ENCODE results near the gene MARCO. TPM values are rescaled to one million over a fixed set of nuclear protein-coding genes. Genes with fewer than 3 reads are reported as not detected.

MARCO gene
- total and polyA plus RNA-seq, 4 donors = 20.3 to 833 (median 163) TPM

- Histone ChIP-seq H3K9me3 (ENCODE audit: control insufficient read depth in 4 of 4, insufficient read depth in 3 of 4, low read length in 3 of 4) (peaks cover 0 to 6% (median 0%) of the 10 kb centered on the region in 4 donors), H3K9ac (ENCODE audit: insufficient read depth in 1 of 2, low read length in 2 of 2) (no peak overlapping the region), H3K4me1 (ENCODE audit: control insufficient read depth in 5 of 5, insufficient read depth in 5 of 5, low read length in 5 of 5) (no peaks in the 10 kb centered on the region), H3K36me3 (ENCODE audit: control insufficient read depth in 4 of 4, insufficient read depth in 4 of 4, low read length in 4 of 4) (no peaks in the 10 kb centered on the region), H3K4me3 (no peak overlapping the region), H3K27ac (ENCODE audit: low read depth in 1 of 2, low read length in 1 of 2) (no peak overlapping the region), H3K27me3 (ENCODE audit: control insufficient read depth in 3 of 3, insufficient read depth in 3 of 3, low read length in 2 of 3) (peaks cover 0 to 15% (median 11%) of the 10 kb centered on the region in 3 donors)
- peak; percentile 85 for ATAC-seq (ENCODE audit: insufficient read depth, low FRiP score)
- peak; percentile 35 to 49 (median 42) for DNase-seq
- TF ChIP-seq CTCF (IDR thresholded peaks at IDR 0.05; ENCODE audit: control extremely low read depth, extremely low read depth) = peak; percentile 27
- 9 to 17% methylated on average over 31 to 38 of the region's 38 CpGs for WGBS, 2 donors
These were observed 69.3 kb downstream of the MARCO start for GRCh38 chr2:119011162-119011909.

GRCh38 chr2:119011910-119012209, 69.9 kb downstream of the MARCO start:
- WGBS, 2 donors = 70 to 79% methylated on average over 5 of the region's 5 CpGs
- no peak for TF ChIP-seq CTCF (IDR thresholded peaks at IDR 0.05; ENCODE audit: control extremely low read depth, extremely low read depth)
- peaks cover 0 to 16% (median 15%) of the 10 kb centered on the region in 3 donors for H3K27me3 ChIP-seq (ENCODE audit: control insufficient read depth in 3 of 3, insufficient read depth in 3 of 3, low read length in 2 of 3)

GRCh38 chr2:119012345-119013301, 70.6 kb downstream of the MARCO start:
- no peak overlapping the region for H3K27ac ChIP-seq (ENCODE audit: low read depth in 1 of 2, low read length in 1 of 2)
- peaks cover 0 to 8% (median 0%) of the 10 kb centered on the region in 4 donors for H3K9me3 ChIP-seq (ENCODE audit: control insufficient read depth in 4 of 4, insufficient read depth in 3 of 4, low read length in 3 of 4)
- no peaks in the 10 kb centered on the region for H3K36me3 ChIP-seq (ENCODE audit: control insufficient read depth in 4 of 4, insufficient read depth in 4 of 4, low read length in 4 of 4)
- WGBS, 2 donors = 89 to 94% methylated on average over 11 of the region's 11 CpGs
- H3K27me3 ChIP-seq (ENCODE audit: control insufficient read depth in 3 of 3, insufficient read depth in 3 of 3, low read length in 2 of 3) = peaks cover 0 to 24% (median 23%) of the 10 kb centered on the region in 3 donors
- H3K4me1 ChIP-seq (ENCODE audit: control insufficient read depth in 5 of 5, insufficient read depth in 5 of 5, low read length in 5 of 5) = no peaks in the 10 kb centered on the region
- no peak for TF ChIP-seq CTCF (IDR thresholded peaks at IDR 0.05; ENCODE audit: control extremely low read depth, extremely low read depth)
- ATAC-seq (ENCODE audit: insufficient read depth, low FRiP score) = no peak
- no peak overlapping the region for H3K4me3 ChIP-seq
- no peak for DNase-seq
- H3K9ac ChIP-seq (ENCODE audit: insufficient read depth in 1 of 2, low read length in 2 of 2) = no peak overlapping the region

More at GRCh38 chr2:119011910-119012209, 69.9 kb downstream of the MARCO start:
- no peaks in the 10 kb centered on the region for H3K36me3 ChIP-seq (ENCODE audit: control insufficient read depth in 4 of 4, insufficient read depth in 4 of 4, low read length in 4 of 4)
- peaks cover 0 to 6% (median 0%) of the 10 kb centered on the region in 4 donors for H3K9me3 ChIP-seq (ENCODE audit: control insufficient read depth in 4 of 4, insufficient read depth in 3 of 4, low read length in 3 of 4)
- no peak overlapping the region for H3K4me3 ChIP-seq
- DNase-seq (no peak), ATAC-seq (ENCODE audit: insufficient read depth, low FRiP score) (no peak)
- no peaks in the 10 kb centered on the region for H3K4me1 ChIP-seq (ENCODE audit: control insufficient read depth in 5 of 5, insufficient read depth in 5 of 5, low read length in 5 of 5)
- no peak overlapping the region for H3K27ac ChIP-seq (ENCODE audit: low read depth in 1 of 2, low read length in 1 of 2)
- no peak overlapping the region for H3K9ac ChIP-seq (ENCODE audit: insufficient read depth in 1 of 2, low read length in 2 of 2)

Measured in lung (tissue), 12 donors.